OCI-M2 (cell line): ENCODE measurements around the gene MYOD1.

Experiments used
- DNase-seq: peaks from one replicate; lab custom pipeline; 2025; ENCODE audit not compliant: unreplicated experiment; lab: John Stamatoyannopoulos, UW

Gene MYOD1

DNA sequence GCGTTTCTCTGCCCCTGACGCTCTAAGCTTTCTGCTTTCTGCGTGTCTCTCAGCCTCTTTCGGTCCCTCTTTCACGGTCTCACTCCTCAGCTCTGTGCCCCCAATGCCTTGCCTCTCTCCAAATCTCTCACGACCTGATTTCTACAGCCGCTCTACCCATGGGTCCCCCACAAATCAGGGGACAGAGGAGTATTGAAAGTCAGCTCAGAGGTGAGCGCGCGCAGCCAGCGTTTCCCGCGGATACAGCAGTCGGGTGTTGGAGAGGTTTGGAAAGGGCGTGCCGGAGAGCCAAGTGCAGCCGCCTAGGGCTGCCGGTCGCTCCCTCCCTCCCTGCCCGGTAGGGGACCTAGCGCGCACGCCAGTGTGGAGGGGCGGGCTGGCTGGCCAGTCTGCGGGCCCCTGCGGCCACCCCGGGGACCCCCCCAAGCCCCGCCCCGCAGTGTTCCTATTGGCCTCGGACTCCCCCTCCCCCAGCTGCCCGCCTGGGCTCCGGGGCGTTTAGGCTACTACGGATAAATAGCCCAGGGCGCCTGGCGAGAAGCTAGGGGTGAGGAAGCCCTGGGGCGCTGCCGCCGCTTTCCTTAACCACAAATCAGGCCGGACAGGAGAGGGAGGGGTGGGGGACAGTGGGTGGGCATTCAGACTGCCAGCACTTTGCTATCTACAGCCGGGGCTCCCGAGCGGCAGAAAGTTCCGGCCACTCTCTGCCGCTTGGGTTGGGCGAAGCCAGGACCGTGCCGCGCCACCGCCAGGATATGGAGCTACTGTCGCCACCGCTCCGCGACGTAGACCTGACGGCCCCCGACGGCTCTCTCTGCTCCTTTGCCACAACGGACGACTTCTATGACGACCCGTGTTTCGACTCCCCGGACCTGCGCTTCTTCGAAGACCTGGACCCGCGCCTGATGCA is at the start of gene MYOD1:
Gene MYOD1 (plus strand): TSS at position 544 of the 910 bp plus-strand sequence. CDS start 212 bp downstream, at position 756.
- no peak for DNase-seq

- no peak for DNase-seq
Observed at GRCh38 chr11:17672469-17672868, 46.9 kb upstream of the MYOD1 start.

DNA sequence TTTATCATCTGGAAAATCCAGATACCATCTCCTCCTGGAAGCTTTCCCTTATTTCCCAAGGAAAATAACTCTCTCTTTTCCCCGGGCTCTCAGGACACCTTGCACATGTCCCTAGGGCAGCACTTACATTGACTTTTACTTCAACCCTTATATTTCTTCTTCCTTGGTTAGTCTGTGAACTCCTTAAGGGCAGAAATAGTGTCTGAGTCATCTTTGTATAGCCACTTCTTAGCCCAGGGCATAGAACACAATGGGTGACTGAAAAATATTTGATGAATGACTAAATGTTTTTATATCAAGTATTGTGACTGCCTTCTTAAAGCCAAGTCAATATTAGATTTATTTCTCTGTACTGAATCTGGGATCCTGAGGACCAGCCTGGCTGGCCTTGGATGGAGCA is 45.4 kb upstream of the MYOD1 start:
- DNase-seq = no peak

DNA sequence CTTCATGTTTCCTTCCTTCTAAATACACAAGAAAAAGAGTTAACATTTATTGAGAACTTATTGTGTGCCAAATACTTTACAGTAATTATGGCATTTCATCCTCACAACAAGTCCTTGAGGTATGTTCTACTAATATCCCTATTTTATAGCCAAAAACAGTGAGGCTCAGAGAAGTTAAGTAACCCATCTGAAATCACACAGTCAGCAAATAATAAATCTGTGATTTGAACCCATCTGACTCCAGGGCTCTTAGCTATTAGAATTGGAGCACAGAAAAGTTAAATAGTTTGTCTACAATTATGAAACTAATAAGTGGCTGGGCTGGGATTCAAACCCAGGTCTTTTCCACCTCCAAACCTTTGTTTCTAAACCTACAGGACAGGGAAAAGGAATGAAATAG is 36.5 kb upstream of the MYOD1 start:
- no peak for DNase-seq

GRCh38 chr11:17683377-17684161 is 35.8 kb upstream of the MYOD1 start:
- no peak for DNase-seq

DNA sequence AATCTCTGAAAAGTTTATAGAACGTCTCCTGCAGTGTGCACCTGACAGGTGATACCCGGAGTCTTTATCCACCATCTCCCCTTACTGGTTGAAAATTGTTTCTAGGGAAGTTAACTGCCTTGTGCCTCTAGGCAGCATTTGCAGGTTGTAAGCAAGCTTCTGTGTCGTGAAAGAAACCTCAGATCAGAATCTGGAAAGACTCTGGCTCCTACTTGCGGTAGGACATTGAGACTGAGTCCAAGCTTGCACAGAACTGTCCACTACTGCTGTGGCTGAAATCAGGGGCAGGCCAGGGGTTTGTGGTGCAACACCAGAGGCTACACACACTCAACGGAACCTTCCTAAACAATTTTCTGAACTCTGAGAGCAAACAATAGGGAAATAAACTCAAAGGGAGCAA is 34.8 kb upstream of the MYOD1 start:
- no peak for DNase-seq

DNA sequence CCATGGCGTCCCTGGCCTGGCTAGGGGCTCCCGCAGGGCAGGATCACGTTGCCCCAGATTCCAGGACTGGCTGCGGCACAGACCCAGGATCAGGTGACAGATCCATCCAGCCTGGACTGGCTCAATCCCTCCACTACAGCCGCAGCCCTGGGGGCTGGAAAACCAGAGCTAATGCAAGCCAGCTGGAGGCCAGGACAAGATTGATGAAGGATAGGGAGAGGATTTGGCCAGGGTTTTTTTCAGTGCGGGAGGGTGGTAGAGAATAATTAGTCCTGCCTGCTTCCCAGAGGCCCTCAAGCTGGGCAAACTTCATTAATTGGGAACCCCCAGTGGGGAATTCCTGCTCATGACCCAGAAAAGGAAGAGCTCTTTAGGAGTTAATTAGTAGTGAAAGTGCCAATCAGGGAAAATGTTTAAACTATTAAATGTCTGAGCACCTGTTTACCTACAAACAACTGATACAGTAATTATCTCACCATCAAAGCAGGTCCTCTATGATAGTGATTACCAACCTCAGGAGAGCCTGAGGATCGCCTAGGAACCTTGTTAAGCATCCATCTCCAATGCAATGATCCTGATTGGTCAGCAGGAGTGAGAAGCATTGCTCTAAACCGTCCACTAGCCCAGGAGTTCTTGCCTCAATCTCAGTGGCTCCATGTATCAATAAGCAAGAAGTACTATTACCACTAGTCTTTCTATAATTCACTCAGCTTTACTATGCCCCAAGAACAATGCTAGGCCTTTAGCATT is 33.0 kb upstream of the MYOD1 start:
- DNase-seq = no peak

DNA sequence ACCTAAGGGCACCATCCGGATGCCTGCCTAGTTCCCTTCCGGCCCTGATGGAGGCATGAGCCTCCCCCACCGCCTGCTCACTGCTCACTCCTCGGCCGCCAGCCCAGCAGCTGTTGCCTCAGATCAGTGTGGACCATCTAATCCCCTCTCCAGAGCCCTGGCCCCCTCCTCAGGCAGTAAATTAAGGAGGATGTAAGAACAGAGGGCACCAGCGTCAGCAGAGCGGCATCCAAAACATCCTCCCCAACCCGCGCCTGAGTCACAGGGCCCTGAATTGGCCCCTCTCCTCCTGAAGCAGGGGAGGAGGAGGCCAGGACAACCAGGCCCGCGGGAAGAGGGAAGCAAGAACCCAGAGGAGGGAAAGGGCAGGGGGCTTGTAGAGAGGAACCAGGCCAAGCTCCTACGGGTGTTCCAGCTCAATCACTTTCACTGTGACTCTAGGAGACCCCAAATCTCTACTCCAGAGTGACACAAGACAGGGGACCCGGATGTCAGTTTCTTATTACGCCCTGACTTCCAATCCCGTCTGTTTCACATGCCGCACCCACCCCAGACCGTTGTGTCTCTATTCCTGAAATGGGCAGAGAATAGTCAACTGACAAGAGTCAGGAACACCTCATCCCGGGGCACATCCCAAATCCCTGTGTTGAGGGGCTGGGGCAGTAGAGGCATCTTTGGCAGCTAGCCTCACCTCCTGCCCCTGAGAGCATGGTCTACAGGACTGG is 31.3 kb upstream of the MYOD1 start:
- no peak for DNase-seq

- DNase-seq = no peak
Observed at GRCh38 chr11:17691550-17691949, 27.8 kb upstream of the MYOD1 start.

DNA sequence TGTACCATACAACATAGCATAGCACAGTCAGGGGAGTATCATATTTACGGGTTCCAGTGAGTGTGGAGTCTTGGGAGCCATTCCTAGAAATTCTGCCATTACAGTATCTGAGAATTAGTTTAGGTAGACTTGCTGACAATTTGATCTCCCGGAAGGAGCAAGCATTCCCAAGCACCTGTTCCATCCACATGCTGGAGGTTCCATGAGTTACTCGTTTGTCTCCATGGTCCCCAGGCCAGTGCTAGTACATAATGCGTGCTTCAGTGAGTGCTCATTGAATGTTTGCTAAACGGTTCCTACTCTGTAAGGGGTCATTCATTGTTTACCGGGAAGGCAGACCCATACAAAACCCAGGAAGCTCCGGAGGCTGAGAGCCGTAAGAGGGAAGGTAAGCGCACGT is 27.4 kb upstream of the MYOD1 start:
- no peak for DNase-seq

GRCh38 chr11:17692931-17693330 is 26.4 kb upstream of the MYOD1 start:
- DNase-seq = no peak

- no peak for DNase-seq
Observed at GRCh38 chr11:17693531-17693930, 25.8 kb upstream of the MYOD1 start.

DNA sequence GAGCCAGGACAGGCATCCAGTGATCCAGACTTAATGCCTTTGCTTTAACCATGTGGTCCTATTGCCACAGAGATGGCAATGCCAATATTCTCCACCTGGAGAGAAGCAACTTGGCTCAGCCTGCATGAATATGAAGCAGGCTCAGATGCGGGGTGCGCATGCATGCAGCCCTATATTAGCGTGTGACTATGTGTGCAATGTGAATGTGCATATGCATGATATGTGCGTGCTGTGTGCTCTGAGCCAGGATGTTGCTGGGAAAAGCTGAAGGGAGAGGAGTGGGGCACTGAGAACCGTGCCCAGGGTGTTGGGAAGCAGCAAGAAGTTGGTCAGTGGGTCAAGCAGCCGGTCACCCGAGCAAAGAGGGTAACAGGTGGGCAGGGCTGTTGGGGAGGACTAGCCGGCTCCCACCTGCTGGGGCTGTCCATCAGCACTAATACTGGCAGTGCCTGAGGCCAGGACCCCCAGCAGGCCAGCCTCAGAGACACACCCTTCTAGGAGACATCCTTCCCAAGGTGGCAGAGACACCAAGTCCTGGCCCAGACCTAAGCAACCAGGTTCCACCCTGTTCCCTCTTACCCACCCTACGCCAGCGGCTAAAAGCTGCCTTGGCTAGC is 24.8 kb upstream of the MYOD1 start:
- DNase-seq = no peak

DNA sequence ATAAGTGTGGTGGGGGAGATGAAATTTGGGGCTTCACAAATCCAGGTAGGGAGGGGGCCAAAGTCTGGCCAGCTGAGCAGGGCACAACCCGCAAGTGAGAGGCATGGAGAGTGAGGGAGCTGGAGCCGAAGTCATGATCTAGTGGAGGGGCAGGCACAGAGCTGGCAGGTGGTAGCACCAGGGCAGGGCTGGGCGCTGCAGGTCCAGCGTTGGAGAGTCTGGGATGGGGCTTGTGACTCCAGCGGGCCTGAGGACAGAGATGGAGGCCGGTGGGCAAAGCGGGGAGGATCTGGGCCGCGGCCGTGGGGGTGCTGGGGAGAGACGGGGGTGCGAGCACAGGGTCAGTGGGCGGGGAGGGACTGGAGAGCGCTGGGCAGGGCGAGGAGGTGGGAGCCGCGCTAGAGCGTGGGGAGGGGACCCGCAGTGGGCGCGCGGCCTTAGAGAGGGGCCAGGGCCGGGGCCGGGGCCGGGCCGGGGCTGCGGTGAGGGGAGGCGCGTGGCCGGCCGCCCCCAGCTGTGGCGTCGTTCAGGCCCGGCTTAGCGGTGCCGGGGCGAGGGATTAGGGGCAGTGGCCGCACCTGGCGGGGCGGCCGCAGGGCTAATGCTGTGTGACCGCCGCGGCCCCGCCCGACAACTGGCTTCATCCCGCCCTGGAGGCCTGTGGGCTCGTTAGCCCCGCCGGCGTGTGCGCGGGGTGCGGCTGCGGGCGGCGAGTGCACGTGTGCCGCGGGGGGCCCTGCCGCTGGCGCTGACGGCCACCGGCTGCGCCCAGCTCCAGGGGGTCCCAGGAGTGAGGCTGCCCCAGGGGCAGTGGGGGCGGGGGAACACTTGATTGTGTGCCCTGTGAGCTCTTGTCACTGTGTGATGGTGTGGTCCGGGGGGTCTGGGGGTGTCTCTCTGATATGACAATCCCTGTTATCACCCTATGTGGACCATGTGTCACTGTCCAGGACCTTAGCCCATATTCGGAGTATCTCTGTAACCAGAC is 23.6 kb upstream of the MYOD1 start:
- DNase-seq = no peak

DNA sequence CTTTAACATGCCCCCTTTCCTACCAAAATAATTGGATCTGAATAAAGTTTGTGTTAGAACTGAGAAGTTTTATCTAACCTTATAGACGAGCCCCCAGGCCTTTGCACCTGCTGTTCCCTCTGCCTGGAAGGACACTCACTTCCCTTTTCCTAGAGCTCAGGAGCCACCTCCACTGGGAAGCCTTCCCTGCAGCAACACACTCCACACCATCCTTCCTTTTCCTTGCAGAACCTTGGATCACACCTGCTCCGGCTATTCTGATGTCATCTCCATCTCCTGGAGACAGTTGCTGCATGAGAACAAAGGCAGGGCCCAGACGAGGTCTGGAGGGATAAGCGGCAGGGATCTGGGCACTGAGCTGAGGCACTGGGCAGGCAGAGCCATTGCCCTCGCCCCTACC is 22.6 kb upstream of the MYOD1 start:
- DNase-seq = no peak

GRCh38 chr11:17697175-17697949 is 22.0 kb upstream of the MYOD1 start:
- no peak for DNase-seq

- DNase-seq = no peak
Observed at GRCh38 chr11:17699147-17700114, 19.9 kb upstream of the MYOD1 start.
